ENCODE results near the gene USP17L11. TPM values are rescaled to one million over a fixed set of nuclear protein-coding genes. Genes with fewer than 3 reads are reported as not detected.

USP17L11 gene
- total RNA-seq = not detected in 2 replicates

GRCh38 chr4:9215105-9215504 lies at the start of gene USP17L11:
TSS of gene USP17L11 (plus strand) at chr4:9215405. CDS start at chr4:9215405, 0 bp downstream.

DNA sequence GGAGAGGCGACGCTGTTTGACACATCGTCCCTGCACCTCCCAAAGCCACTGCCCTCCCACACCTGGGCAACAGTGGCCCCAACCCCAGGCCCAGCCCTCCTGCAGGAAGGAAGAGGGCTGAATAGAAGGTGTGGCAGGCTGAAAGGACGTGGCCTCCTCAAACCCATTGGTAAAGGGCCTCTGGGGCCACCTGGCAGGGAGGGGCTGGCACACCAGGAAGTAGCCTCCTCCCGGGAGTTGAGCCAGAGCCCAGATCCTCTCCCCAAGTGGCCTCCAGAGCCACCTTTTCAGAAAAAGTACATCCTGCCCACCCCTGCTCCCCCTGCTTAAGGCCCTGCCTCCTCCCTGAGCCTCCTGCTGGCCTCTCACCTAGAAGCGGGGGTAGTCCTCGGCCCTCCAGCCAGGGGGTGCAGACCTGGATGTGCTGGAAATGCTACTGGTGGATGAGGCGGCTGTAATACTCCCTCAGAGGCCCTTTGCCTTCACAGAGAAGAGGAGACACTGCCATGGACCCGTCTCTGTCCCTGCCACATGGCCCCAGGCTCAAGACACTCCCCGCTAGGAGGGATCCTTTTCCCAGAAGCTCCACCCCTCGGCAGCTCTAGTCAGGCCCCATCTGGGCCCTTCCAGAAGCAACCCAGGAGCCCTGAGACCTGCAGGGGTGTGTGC lies 45.3 kb upstream of the USP17L11 start, which contains the start of gene FAM90A26:
Gene FAM90A26 (plus strand): TSS at position 619 of the 669 bp plus-strand sequence. CDS start 2,764 bp downstream, outside the sequence.

GRCh38 chr4:9210357-9210756 lies 4.8 kb upstream of the USP17L11 start, which contains the start of gene USP17L10:
TSS of gene USP17L10 (plus strand) at chr4:9210657. CDS start at chr4:9210657, 0 bp downstream.

DNA sequence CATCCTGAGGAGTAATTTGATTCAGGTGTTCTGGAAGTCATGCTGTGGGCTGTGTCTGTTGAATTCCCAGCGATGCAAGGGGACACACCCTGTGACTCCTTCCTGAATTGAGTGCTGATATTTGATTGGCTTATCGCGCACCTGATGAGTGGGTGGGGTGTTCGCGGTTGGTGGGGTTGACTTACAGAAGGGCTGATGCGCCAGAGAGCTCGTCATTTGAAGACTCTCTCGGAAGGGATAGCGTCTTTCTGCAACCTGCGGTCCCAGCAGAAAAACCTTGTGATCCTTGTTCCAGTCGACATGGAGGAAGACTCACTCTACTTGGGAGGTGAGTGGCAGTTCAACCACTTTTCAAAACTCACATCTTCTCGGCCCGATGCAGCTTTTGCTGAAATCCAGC lies 4.6 kb downstream of the USP17L11 start, which contains the start of gene USP17L12:
Gene USP17L12 (plus strand): TSS at position 301 of the 400 bp plus-strand sequence. CDS start 0 bp downstream, at position 301.

DNA sequence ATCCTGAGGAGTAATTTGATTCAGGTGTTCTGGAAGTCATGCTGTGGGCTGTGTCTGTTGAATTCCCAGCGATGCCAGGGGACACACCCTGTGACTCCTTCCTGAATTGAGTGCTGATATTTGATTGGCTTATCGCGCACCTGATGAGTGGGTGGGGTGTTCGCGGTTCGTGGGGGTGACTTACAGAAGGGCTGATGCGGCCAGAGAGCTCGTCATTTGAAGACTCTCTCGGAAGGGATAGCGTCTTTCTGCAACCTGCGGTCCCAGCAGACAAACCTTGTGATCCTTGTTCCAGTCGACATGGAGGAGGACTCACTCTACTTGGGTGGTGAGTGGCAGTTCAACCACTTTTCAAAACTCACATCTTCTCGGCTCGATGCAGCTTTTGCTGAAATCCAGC lies 9.4 kb downstream of the USP17L11 start, which contains the start of gene USP17L13:
Gene USP17L13 (plus strand): TSS at position 301 of the 400 bp plus-strand sequence. CDS start 0 bp downstream, at position 301.

DNA sequence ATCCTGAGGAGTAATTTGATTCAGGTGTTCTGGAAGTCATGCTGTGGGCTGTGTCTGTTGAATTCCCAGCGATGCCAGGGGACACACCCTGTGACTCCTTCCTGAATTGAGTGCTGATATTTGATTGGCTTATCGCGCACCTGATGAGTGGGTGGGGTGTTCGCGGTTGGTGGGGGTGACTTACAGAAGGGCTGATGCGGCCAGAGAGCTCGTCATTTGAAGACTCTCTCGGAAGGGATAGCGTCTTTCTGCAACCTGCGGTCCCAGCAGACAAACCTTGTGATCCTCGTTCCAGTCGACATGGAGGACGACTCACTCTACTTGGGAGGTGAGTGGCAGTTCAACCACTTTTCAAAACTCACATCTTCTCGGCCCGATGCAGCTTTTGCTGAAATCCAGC lies 18.9 kb downstream of the USP17L11 start, which contains the start of gene USP17L15:
Gene USP17L15 (plus strand): TSS at position 301 of the 400 bp plus-strand sequence. CDS start 0 bp downstream, at position 301.

DNA sequence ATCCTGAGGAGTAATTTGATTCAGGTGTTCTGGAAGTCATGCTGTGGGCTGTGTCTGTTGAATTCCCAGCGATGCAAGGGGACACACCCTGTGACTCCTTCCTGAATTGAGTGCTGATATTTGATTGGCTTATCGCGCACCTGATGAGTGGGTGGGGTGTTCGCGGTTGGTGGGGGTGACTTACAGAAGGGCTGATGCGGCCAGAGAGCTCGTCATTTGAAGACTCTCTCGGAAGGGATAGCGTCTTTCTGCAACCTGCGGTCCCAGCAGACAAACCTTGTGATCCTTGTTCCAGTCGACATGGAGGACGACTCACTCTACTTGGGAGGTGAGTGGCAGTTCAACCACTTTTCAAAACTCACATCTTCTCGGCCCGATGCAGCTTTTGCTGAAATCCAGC lies 28.4 kb downstream of the USP17L11 start, which contains the start of gene USP17L17:
Gene USP17L17 (plus strand): TSS at position 301 of the 400 bp plus-strand sequence. CDS start 0 bp downstream, at position 301.

DNA sequence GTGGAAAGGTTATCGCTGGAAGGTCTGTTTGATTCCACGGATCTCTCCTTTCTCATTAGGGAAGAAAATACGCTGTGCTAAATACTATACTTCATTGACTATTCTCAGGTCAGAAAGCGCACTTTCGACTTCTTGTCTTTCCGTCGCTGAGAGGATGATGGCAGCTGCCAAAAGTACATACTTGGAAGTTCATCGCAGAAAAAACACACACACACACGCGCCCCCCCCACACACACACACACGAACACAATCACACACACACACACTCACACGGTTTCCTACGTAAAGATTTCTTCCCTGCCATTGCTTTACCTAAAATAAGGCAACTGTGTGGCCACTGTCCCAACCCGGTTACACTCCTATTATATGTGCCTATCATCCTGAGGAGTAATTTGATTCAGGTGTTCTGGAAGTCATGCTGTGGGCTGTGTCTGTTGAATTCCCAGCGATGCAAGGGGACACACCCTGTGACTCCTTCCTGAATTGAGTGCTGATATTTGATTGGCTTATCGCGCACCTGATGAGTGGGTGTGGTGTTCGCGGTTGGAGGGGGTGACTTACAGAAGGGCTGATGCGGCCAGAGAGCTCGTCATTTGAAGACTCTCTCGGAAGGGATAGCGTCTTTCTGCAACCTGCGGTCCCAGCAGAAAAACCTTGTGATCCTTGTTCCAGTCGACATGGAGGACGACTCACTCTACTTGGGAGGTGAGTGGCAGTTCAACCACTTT lies 32.9 kb downstream of the USP17L11 start, which contains the start of gene USP17L18:
Gene USP17L18 (plus strand): TSS at position 678 of the 728 bp plus-strand sequence. CDS start 0 bp downstream, at position 678.

DNA sequence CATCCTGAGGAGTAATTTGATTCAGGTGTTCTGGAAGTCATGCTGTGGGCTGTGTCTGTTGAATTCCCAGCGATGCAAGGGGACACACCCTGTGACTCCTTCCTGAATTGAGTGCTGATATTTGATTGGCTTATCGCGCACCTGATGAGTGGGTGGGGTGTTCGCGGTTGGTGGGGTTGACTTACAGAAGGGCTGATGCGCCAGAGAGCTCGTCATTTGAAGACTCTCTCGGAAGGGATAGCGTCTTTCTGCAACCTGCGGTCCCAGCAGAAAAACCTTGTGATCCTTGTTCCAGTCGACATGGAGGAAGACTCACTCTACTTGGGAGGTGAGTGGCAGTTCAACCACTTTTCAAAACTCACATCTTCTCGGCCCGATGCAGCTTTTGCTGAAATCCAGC lies 37.9 kb downstream of the USP17L11 start, which contains the start of gene USP17L19:
Gene USP17L19 (plus strand): TSS at position 301 of the 400 bp plus-strand sequence. CDS start 0 bp downstream, at position 301.

GRCh38 chr4:9257824-9258223 lies 42.6 kb downstream of the USP17L11 start, which contains the start of gene USP17L20:
TSS of gene USP17L20 (plus strand) at chr4:9258124. CDS start at chr4:9258124, 0 bp downstream.

DNA sequence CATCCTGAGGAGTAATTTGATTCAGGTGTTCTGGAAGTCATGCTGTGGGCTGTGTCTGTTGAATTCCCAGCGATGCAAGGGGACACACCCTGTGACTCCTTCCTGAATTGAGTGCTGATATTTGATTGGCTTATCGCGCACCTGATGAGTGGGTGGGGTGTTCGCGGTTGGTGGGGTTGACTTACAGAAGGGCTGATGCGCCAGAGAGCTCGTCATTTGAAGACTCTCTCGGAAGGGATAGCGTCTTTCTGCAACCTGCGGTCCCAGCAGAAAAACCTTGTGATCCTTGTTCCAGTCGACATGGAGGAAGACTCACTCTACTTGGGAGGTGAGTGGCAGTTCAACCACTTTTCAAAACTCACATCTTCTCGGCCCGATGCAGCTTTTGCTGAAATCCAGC lies 47.4 kb downstream of the USP17L11 start, which contains the start of gene USP17L21:
Gene USP17L21 (plus strand): TSS at position 301 of the 400 bp plus-strand sequence. CDS start 0 bp downstream, at position 301.

Other genes starting within 250 kb of the USP17L11 start
- gene FAM90A26, start 45.0 kb upstream of the USP17L11 start, total RNA-seq = not detected in 2 replicates
- not detected in 2 replicates for gene USP17L10, start 4.7 kb upstream of the USP17L11 start, total RNA-seq
- gene USP17L12, start 4.7 kb downstream of the USP17L11 start, total RNA-seq = not detected in 2 replicates
- gene USP17L13, start 9.5 kb downstream of the USP17L11 start, total RNA-seq = under 0.01 TPM in 1 of 2 replicates, not detected in the other
- not detected in 2 replicates for gene USP17L15, start 19.0 kb downstream of the USP17L11 start, total RNA-seq
- gene USP17L17, start 28.5 kb downstream of the USP17L11 start, total RNA-seq = under 0.01 TPM in 1 of 2 replicates, not detected in the other
- gene USP17L18, start 33.2 kb downstream of the USP17L11 start, total RNA-seq = not detected in 2 replicates
- gene USP17L19, start 38.0 kb downstream of the USP17L11 start, total RNA-seq = not detected in 2 replicates
- gene USP17L20, start 42.7 kb downstream of the USP17L11 start, total RNA-seq = not detected in 2 replicates
- not detected in 2 replicates for gene USP17L21, start 47.5 kb downstream of the USP17L11 start, total RNA-seq
- gene USP17L22, start 52.2 kb downstream of the USP17L11 start, total RNA-seq = not detected in 2 replicates
- gene USP17L24, start 109.8 kb downstream of the USP17L11 start, total RNA-seq = not detected in 2 replicates
- not detected in 2 replicates for gene USP17L25, start 114.5 kb downstream of the USP17L11 start, total RNA-seq
- gene USP17L26, start 119.3 kb downstream of the USP17L11 start, total RNA-seq = not detected in 2 replicates
- not detected in 2 replicates for gene USP17L5, start 124.0 kb downstream of the USP17L11 start, total RNA-seq
- gene USP17L27, start 128.7 kb downstream of the USP17L11 start, total RNA-seq = not detected in 2 replicates
- gene USP17L28, start 133.5 kb downstream of the USP17L11 start, total RNA-seq = not detected in 2 replicates
- not detected in 2 replicates for gene USP17L29, start 138.2 kb downstream of the USP17L11 start, total RNA-seq
- gene USP17L30, start 147.7 kb downstream of the USP17L11 start, total RNA-seq = not detected in 2 replicates
- not detected in 2 replicates for gene DEFB131A, start 229.0 kb downstream of the USP17L11 start, total RNA-seq

Measured in regular cardiac myocyte (primary cell).